Astrocyte (in vitro differentiated cells and primary cell): ENCODE measurements around the gene FBXL7.

Experiments used
- EZH2 ChIP-seq: IDR thresholded peaks from 2 replicates; pipeline ENCODE4 v1.6.1; 2012; ENCODE audit warnings: mild to moderate bottlenecking, low read length, inconsistent platforms; ENCODE audit not compliant: insufficient read depth
- TF ChIP-seq, protein P1 (sequence below): IDR thresholded peaks from 2 replicates; pipeline ENCODE4 v1.5.1; 2011; ENCODE audit warnings: low read depth, mild to moderate bottlenecking, inconsistent platforms, low read length, moderate library complexity; ENCODE audit not compliant: insufficient read depth

DNA sequence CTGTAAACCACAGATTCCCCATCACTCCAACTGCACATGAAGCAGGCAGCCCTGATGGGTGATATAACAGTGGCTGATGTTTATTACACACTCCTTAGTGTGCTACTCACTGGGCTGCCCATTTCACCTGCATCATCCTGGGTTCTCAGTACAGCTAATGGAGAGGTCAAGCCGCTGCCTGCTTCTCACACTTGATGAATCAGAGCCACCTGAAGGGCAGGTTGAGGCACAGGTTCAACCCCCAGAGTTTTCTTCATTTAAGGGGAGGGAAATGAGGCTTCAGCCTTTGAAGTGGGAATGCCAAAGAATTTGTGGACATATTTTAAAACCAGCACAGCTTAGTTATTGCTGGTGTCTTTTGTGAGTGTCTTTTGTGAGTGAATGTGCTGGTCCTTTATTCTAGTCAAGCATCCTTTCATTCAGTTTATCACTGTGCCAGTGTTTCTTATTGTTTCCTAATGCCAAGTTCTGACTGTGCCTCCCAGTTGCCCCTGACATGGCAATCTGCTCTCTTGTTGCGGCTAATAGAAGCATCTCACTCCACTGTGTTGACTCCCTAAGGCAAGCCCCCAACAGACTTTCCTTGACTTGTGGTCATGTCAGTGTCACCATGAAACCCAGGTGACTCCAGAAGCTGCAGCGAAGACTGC lies 109.2 kb downstream of the FBXL7 start:
- TF ChIP-seq, protein P1, sequence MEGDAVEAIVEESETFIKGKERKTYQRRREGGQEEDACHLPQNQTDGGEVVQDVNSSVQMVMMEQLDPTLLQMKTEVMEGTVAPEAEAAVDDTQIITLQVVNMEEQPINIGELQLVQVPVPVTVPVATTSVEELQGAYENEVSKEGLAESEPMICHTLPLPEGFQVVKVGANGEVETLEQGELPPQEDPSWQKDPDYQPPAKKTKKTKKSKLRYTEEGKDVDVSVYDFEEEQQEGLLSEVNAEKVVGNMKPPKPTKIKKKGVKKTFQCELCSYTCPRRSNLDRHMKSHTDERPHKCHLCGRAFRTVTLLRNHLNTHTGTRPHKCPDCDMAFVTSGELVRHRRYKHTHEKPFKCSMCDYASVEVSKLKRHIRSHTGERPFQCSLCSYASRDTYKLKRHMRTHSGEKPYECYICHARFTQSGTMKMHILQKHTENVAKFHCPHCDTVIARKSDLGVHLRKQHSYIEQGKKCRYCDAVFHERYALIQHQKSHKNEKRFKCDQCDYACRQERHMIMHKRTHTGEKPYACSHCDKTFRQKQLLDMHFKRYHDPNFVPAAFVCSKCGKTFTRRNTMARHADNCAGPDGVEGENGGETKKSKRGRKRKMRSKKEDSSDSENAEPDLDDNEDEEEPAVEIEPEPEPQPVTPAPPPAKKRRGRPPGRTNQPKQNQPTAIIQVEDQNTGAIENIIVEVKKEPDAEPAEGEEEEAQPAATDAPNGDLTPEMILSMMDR: no peak
- TF ChIP-seq EZH2: no peak
